ENCODE measurements around the gene TMPRSS13.

TMPRSS13 gene

GRCh38 chr11:117855912-117856651 lies 73.1 kb downstream of the TMPRSS13 start (continued):
- TF ChIP-seq ZNF692 (tag by site-specific recombination; IDR thresholded peaks at IDR 0.05) (no peak), WT1 (tag by site-specific recombination; IDR thresholded peaks at IDR 0.05) (no peak), MZF1 (tag by site-specific recombination; IDR thresholded peaks at IDR 0.05; ENCODE audit: borderline replicate concordance) (no peak), AEBP2 (tag by site-specific recombination; IDR thresholded peaks at IDR 0.05; ENCODE audit: borderline replicate concordance) (no peak), SP2 (tag by site-specific recombination; IDR thresholded peaks at IDR 0.05) (no peak)

GRCh38 chr11:117855186-117855845 lies 73.9 kb downstream of the TMPRSS13 start:
- H3K4me1 ChIP-seq (ENCODE audit: control insufficient read depth, insufficient read depth, low read length), result no peaks in the 10 kb centered on the region
- H3K27ac ChIP-seq (ENCODE audit: extremely low read depth, low read depth, low read length), result no peak overlapping the region
- no peaks in the 10 kb centered on the region for H3K9me3 ChIP-seq (ENCODE audit: control insufficient read depth, insufficient read depth, low read depth, low read length)
- TF ChIP-seq ZNF670 (tag by site-specific recombination; IDR thresholded peaks at IDR 0.05; ENCODE audit: low read depth) (no peak), ZNF354C (tag by site-specific recombination; IDR thresholded peaks at IDR 0.05; ENCODE audit: borderline replicate concordance, low read depth) (no peak), ZBTB44 (tag by site-specific recombination; IDR thresholded peaks at IDR 0.05) (no peak), ZXDB (tag by site-specific recombination; IDR thresholded peaks at IDR 0.05) (no peak), ZNF324 (tag by site-specific recombination; IDR thresholded peaks at IDR 0.05) (no peak), ZNF248 (tag by site-specific recombination; IDR thresholded peaks at IDR 0.05) (no peak), ZNF221 (tag by site-specific recombination; IDR thresholded peaks at IDR 0.05; ENCODE audit: borderline replicate concordance) (no peak), ZNF37A (tag by site-specific recombination; IDR thresholded peaks at IDR 0.05) (no peak), TRIM28 (IDR thresholded peaks at IDR 0.05; ENCODE audit: borderline replicate concordance, low read length) (no peak), ZNF280C (tag by site-specific recombination; IDR thresholded peaks at IDR 0.05) (no peak), ZNF366 (tag by site-specific recombination; conservative IDR thresholded peaks at IDR 0.05) (no peak), ZNF174 (tag by site-specific recombination; IDR thresholded peaks at IDR 0.05) (no peak), ZBTB6 (tag by site-specific recombination; IDR thresholded peaks at IDR 0.05) (no peak), ZNF629 (tag by site-specific recombination; IDR thresholded peaks at IDR 0.05) (no peak), ZNF473 (tag by site-specific recombination; IDR thresholded peaks at IDR 0.05) (no peak), ZNF792 (tag by site-specific recombination; IDR thresholded peaks at IDR 0.05) (no peak), ZNF610 (tag by site-specific recombination; IDR thresholded peaks at IDR 0.05; ENCODE audit: borderline replicate concordance) (no peak), ZNF148 (tag by site-specific recombination; IDR thresholded peaks at IDR 0.05; ENCODE audit: borderline replicate concordance) (no peak), ZNF302 (tag by site-specific recombination; IDR thresholded peaks at IDR 0.05; ENCODE audit: low read depth) (no peak), ZNF548 (tag by site-specific recombination; IDR thresholded peaks at IDR 0.05) (no peak)
- ChIA-PET POLR2A (no interaction called here), CTCF (interaction anchor here (0.6 to 3.3 kb wide), 4 partner anchors 12 to 92 kb away, joined by 3 to 18 read pairs (median 4); no protein-coding TSS in a partner anchor)
- H3K4me3 ChIP-seq (ENCODE audit: low read depth, low read length), result no peak overlapping the region
- H3K36me3 ChIP-seq (ENCODE audit: control insufficient read depth in 2 of 2, insufficient read depth in 1 of 2, low read length in 2 of 2), result no peaks in the 10 kb centered on the region

Measured in HEK293 (cell line).